Measurements from ENCODE around the gene PCGF3.
A peak's percentile ranks its signal among the peaks of the same experiment; 100 is the strongest.
"Not testable (repeated sequence)": the region's sequence is repeated elsewhere in the genome, so short reads cannot be mapped to it uniquely, and the experiment has no call there.

Gene PCGF3

DNA sequence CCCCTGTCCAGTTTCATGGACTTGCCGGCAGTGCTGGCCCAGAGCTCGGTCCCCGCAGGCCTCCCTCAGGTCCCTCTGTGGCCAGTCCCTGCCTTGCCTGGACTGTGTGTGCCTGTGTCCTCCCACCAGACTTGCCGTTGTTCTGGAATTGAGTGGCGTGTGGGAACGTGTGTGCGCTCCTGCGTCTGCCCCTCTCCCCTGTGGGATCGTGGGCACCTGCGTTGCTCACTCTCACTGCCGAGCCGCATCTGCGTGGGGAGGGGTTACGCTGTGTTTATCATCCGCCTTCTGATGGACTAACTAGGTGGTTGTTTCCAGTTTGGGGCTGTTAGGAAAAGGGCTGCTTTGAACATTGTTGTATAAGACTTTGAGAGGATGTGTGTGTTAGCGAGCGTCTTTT is 21.2 kb downstream of the PCGF3 start:
- no peak for DNase-seq

DNA sequence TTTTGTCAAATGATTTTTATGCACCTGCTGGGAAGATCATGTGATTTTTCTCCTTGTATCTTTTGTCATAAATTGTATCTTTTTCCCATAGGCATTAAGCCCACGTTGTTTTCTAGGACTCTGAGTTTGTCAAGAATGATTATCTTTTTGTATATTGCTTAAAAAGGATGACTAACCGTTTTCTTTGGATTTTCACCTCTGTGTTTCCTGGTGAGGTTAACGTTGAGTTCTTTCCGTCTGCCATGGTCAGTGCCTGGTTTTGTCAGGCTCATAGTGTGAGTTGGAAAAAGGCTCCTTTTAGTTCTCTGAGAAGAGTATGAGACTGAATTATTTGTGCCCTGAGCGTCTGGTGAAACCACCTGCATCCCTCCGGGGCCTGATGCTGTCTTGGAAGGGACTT is 21.9 kb downstream of the PCGF3 start:
- no peak for DNase-seq

DNA sequence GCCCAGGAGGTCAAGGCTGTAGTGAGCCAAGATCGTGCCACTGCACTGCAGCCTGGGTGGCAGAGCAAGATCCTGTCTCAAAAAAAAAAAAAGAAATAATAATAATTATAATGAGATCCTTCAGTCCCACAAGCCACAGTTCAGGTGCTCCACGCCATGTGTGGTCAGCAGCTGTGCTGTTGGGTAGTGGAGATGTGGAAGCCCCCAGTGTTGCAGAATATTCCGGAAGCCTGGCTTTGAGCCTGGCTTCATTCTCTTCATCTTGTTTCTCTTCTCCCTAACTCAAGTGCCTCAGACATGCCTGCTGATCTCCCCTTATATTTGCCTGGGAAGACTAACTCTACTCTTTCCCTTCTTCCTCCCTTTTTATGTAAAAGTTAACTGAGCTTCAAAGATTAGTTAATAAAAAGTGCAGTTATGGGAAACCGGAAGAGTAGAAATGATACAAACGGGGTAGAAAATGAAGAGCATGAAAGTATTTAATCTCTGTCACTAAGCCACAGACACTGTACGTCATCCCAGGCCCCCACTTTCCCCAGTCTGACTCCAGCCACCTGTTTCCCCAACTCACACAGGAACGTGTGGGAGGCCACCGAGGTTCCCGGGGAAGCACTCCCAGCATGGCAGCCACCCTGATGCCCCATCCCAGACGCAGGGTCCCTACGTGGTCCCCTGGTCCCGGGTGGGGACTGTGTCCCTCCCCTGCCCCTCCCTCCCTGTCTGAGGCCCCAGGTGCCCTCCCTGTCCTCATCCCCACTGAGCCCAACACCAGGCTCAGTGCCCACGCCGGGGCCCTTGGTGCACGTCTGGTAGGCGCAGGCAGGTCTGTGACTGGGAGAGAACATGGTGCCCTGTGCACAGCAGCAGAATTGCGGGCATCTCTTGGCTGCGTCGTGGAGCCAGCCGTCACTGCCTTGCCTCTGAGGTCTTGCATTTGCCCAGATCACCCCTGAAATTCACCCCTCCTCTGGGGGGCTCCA is 24.0 kb downstream of the PCGF3 start:
- no peak for DNase-seq

DNA sequence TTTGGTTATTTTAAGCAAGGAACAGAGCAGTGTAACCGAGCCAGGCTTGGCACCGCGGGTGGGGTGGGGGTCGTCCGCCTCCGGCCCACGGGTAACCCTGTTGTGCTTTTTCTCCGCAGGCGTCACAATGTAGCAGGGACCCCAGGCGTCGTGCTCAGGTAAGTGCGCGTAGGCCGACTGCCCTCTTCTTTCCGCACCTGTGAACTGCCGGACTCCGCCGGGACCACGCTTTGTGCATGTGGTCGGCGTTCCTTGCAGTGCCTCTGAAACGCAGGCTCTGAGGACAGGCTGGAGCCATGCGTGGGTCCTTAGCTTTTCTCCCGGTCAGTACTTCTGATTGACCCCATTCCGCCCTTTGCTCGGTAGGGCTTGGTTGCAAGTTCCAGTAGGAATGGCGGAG is 24.9 kb downstream of the PCGF3 start:
- no peak for DNase-seq

DNA sequence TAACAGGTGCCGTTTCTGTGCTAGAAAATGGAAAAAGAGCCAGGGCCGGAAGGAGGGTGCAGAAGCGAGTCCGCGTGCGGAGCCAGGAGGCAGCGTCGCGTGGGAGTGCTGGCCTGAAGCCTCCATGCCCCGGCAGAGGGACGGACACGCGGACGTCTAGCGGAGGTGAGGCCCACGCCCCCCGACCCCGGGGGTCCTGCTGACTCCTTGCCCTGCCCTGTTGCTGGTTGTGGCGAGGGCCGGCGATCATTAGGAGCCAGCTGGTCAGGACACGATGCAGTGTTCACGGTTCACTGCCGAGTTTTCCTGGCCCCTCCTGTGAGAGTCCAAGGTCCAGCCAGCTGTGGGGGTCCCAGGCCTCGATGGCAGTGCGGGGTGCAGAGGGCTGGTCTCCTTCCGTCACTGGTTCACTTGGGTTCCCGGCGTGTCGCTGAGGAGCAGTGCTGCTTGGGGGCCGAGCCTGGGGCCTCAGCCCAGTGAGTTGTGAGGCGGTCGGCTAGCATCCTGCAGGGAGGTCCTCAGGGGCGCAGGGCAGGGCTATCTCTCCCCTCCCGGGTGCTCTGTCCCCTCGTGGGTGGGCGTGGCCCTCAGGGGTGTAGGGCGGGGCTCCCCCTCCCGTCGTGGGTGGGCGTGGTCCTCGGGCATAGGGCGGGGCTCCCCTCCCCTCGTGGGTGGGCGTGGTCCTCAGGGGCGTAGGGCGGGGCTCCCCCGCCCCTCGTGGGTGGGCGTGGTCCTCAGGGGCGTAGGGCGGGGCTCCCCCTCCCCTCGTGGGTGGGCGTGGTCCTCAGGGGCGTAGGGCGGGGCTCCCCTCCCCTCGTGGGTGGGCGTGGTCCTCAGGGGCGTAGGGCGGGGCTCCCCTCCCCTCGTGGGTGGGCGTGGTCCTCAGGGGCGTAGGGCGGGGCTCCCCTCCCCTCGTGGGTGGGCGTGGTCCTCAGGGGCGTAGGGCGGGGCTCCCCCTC is 25.6 kb downstream of the PCGF3 start:
- not testable (repeated sequence) for DNase-seq

DNA sequence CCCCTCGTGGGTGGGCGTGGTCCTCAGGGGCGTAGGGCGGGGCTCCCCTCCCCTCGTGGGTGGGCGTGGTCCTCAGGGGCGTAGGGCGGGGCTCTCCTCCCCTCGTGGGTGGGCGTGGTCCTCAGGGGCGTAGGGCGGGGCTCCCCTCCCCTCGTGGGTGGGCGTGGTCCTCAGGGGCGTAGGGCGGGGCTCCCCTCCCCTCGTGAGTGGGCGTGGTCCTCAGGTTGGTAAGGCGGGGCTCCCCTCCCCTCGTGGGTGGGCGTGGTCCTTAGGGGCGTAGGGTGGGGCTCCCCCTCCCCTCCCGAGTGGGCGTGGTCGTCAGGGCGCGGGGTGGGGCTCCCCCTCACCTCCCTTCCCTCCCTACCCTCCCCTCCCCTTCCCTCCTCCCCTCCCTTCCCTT is 26.3 kb downstream of the PCGF3 start:
- DNase-seq = not testable (repeated sequence)

DNA sequence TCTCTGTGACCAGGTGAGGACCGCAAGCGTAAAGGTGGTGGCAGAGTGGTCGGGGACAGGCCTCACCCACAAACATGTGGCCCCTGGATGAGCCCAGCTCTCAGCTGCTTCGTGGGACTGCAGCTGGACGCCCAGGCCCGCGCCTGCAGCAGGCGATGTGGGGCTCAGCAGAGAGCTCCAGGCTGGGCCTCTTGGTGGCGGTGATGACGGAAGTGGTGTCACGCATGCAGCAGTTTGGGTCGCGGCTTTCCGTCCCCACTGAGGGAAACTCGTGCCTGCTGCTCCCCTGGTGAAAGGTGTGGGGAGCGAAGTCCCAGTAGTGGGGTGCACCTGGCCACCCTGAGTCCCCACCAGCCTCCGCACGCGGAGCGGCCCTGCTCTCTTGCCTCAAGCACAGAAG is 26.9 kb downstream of the PCGF3 start:
- no peak for DNase-seq

DNA sequence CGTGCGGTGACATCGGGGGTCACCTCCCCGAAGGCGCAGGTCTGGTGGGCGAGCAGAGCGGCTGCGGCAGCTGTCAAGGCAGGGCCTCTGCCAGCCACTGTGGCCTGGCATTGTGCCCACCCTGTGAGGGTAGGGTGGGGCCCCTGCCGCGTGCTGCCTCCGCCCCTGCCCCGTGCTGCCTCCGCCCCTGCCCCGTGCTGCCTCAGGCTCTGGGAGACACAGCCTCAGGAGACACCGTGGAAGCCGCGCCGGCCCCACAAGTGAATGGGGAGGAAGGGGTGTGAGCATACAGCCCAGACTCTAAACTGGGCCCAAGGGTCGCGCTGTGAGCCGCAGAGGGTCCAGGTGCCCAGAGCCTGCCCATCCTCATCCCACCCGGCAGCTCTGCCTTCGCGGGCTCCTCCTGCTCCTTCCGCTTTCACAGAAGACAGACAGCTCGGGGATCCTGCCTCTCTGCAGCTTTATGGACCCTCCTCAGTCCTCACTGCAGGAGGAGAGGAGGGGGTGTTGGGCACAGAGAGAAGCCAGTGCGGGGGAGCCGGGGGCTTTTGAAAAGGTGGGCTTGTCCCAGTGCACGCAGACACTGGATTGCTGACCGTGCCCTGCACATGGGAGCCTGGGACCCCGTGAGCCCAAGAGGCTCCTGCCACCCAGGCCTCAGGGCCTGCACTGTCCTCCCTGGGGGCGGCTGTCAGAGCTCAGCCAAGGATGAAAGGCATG is 27.4 kb downstream of the PCGF3 start:
- DNase-seq = no peak

DNA sequence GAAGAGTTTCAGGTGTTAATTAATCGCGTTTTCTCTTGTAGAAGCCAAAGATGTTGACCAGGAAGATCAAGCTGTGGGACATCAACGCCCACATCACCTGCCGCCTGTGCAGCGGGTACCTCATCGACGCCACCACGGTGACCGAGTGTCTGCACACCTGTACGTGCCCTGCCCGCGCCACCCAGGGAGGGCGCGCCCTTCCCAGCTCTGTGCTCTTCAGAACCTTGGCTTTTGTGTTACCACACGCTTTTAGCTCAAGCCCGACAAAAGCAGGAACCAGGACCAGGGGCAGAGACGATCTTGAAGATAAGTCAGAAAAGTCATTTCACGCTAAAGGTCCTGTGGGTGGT is 28.0 kb downstream of the PCGF3 start:
- DNase-seq = no peak

DNA sequence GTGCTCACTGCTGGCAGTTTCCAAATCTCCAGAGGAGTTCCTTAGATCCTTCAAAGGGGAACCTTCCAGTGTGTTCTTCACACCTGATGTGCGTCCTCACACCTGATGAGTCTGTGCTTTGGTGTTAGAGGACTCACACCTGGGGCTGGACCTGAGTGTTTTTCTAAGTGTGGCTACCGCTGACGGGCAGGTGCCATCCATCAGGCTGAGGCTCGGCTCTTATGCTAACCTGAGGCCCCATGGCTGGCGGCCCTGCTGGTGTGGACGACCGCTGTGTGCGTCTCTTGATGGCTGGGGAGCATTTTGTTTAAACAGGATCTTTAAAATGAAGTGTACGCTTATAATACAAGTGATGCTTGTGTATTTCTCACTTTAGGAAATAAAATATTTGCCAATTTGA is 28.4 kb downstream of the PCGF3 start:
- no peak for DNase-seq

DNA sequence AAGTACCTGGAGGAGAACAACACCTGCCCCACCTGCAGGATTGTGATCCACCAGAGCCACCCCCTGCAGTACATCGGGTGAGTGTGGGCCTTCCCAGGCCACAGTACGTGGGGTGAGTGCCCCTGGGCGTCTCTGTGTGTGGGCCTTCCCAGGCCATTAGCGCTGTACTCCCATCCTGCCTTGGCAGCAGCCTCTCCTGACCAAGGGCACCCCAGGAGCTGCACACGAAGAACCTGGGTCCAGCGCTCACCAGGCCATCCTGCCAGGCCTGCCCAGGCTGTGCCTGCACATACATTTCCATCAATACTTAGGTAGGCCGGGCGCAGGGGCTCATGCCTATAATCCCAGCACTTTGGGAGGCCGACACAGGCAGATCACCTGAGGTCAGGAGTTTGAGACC is 29.3 kb downstream of the PCGF3 start:
- DNase-seq = no peak

DNA sequence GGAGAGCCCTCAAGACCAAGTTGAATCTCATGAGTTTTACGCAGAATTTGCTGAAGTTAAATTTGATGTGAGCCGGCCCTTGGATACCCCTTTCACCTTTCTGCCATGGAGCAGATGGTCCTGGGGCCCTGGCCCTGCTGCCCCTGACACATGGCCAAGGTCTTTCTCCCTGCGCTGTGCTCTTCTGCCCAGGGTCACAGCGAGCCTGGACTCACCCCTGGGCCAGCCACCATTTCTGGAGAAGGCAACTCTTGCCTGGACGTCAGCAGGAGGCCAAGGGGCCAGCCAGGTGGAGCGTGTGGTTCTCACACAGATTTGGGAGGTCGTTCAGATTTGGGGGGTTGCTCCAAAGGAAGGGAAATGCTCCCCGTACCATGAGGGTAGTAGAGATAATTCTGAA is 30.0 kb downstream of the PCGF3 start:
- no peak for DNase-seq

DNA sequence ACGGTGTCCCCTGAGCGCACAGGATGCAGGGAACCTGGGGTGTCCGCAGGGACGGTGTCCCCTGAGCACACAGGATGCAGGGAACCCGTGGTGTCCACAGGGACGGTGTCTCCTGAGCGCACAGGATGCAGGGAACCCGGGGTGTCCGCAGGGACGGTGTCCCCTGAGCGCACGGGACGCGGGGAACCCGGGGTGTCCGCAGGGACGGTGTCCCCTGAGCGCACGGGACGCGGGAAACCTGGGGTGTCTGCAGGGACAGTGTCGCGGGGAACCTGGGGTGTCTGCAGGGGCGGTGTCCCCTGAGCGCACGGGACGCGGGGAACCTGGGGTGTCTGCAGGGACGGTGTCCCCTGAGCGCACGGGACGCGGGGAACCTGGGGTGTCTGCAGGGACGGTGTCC is 30.9 kb downstream of the PCGF3 start:
- not testable (repeated sequence) for DNase-seq

DNA sequence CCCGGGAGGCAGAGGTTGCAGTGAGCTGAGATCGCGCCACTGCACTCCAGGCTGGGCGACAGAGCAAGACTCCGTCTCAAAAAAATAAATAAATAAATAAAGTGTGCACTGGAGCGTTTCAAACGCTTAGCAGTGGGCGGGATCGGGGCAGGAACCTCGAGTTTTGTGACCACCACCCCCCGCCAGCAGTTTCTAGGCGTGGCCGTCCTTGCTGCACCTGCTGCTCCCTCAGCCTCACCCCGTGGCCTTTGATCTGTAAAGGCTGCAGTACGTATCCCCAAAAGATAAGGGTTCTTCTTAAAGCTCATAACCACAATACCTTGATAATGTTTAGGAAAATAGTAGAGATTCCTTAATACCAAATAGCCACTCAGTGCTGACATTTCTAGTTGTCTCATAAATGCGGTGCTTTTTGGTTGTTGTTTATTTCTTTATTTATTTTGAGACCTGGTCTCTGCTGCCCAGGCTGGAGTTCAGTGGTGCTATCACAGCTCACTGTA is 33.2 kb downstream of the PCGF3 start:
- DNase-seq = no peak

DNA sequence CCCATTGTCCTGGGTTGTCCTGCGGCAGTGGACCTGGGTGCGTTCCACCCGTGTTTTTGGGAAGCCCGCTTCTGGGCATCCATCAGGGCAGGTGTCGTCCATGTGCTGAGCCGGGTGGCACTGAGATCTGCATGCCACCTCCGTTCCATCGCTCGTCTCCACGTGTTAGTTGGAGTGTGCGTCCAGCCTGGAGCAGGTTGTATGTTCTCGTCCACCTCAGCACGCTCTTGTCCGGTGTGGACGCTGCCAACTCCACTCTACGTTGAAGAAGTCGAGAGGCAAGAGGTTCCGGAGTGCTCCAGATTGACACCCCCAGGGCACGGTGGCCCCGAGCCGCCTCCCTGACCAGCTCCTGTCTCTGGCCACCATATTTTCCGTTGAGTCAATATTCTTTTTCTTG is 33.9 kb downstream of the PCGF3 start:
- DNase-seq = no peak

DNA sequence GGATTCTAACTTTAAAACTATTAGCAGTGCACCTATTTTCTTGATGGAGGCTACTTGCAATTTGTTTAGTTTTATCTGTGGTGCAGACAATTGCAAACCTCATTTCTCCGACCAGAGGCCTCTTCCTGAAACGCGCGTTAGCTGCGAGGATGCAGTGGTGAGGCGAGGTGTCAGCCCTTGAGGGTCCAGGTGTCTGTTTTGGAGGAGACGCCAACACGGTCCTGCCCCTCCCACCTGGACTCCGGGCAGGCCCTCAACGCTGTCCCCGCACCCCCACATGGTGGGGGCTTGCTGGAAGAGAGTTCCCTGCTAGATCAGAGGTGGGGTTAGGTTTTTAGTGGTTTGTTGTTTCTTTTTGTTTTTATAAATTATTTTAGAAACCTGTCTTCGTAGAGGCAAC is 34.4 kb downstream of the PCGF3 start:
- no peak for DNase-seq

DNA sequence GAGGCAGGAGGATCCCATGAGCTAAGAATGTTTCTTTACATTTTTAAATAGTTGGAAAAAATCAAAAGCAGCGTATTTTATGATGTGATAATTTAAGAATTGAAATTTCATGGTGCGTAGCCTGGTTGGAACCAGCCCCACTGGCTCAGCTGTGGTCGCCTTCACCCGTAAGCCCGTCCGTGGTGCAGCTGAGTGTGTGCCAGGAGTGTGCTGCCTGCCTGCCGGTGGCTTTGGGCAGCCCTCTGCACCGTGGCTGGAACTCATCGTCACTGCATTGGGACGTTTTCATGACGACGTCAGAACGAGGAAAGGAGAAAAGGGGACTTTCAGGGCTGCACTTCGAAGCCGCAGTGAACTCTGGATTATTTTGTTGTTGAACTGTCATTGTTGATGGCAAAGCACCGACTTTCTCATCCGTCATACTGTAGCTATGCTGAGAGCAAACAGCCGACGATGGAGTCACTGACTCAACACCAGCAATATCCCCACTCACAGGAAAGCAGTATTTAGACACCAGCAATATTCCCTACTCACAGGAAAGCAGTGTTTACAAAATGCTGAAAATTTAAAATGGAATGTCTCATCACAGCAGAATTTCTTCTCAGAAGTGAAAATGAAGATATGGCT is 35.1 kb downstream of the PCGF3 start:
- no peak for DNase-seq

DNA sequence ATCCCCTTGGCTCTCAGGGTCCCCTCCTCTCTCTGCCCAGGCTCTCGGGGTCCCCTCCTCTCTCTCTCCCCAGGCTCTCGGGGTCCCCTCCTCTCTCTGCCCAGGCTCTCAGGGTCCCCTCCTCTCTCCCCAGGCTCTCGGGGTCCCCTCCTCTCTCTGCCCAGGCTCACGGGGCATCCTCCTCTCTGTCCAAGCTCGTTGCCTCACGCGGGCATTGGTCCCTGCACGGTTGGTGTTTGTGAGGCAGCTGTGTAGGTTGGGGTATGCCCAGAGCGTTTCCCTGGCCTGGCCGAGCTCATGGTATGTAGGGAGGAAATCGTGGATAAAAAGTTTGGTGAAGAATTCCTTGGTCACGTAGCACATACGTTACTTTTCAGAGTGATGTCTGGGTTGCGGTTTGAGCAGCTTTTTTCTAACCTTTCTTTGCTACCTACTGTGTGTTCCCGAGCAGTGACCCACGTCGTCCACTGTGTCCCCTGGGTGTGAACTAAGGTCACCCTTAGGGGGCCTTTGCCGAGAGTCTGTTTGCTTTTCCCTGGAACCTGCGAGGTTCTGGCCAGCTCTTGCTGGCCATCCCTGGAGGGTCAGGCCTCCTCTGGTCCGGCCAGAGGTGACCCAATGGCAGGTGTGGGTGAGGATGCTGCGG is 36.6 kb downstream of the PCGF3 start:
- DNase-seq = no peak

DNA sequence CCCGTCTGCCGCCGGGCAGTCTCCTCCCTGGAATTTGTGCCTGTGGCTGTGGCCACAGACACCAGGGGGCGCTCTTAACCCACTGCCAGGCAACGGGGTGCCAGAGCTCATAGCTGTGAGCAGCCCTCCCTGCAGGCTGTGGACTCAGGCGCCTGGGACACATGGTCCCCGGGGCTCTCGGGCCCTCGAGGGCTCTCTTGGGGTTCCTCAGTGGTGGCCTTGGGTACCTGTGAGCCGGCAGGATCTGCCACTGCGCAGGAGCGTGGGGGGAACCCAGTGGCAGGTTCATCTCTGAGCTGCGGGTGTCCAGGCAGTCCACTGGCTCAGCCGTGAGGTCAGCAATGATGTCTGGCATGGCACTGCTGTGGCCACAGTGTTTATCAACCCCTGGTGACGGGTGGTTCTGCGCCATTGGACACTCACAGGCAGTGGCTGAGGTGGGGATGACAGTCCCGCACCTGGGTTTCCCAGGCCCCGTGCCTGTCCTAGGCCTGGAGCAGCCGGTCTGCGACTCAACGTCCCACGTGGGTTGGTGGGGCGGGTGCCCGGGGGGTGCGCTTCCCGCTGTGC is 37.2 kb downstream of the PCGF3 start:
- peak; percentile 67 for DNase-seq

DNA sequence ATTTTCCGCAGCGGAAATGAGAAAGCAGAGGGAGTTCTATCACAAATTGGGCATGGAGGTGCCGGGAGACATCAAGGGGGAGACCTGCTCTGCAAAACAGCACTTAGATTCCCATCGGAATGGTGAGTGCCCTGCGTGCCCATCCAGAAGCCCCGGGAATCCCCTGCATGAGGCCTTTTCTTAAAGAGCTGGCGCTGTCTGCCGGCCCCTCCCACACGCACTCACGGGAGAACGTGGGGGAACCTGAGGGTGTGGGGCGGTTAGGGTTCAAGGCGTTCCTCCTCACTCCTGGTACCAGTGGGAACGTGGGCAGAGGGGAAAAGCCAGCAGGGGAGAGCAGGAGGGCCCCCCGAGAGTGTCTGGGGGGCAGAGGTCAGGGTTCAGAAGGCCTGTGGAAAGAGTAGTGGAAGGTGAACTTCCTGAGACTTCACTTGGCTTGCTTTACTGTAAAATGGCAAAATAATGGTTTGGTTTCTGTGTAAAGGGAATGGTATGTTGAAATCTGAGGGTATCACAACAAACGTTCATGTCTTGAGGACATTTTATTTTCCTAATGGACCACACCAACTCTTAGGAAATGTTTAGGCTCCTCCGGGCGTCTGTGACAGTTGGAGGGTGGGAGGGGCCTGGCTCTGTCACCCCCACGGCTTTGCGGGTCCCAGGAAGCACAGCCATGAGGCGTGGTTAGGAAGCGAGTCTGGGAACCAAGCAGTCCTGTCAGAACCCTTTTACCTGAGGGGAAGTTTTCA is 38.0 kb downstream of the PCGF3 start:
- no peak for DNase-seq

All from suppressor macrophage treated with lipopolysaccharide for 4 hours (primary cell).